GM23338 (cell line): ENCODE measurements around the gene CLSTN2. TPM values are rescaled to one million over a fixed set of nuclear protein-coding genes. Genes with fewer than 3 reads are reported as not detected.

Experiments used
- ATAC-seq: fragments of 200-7000 bp; cut with Tn5 transposase; 3 replicates; pipeline ENCODE4 v1.9.1; 2020
- DNase-seq: peaks from one replicate; pipeline ENCODE4 v3.0.0-alpha.2; 2015; ENCODE audit warnings: low spot score
- H2AFZ ChIP-seq: fragments of 200-600 bp; sonication (generic); 2 replicates; pipeline ENCODE4 v1.8.0; 2016; ENCODE audit warnings: antibody characterized with exemption, mild to moderate bottlenecking, moderate library complexity
- H3F3A ChIP-seq: fragments of 200-600 bp; sonication (generic); replicated peaks from 2 replicates; pipeline ENCODE4 v1.8.0; 2017; ENCODE audit warnings: antibody characterized with exemption, mixed run types, low read depth
- H3K27ac ChIP-seq: fragments of 200-600 bp; sonication (generic); 2 replicates; pipeline ENCODE4 v1.6.1; 2016; ENCODE audit warnings: low read depth
- H3K27me3 ChIP-seq: fragments of 200-600 bp; sonication (generic); 2 replicates; pipeline ENCODE4 v1.8.0; 2016; ENCODE audit warnings: mild to moderate bottlenecking, mixed run types, moderate library complexity; ENCODE audit not compliant: insufficient read depth
- H3K36me3 ChIP-seq: fragments of 200-600 bp; sonication (generic); 2 replicates; pipeline ENCODE4 v1.8.0; 2016; ENCODE audit warnings: mild to moderate bottlenecking; ENCODE audit not compliant: insufficient read depth
- H3K4me1 ChIP-seq: fragments of 200-600 bp; sonication (generic); 2 replicates; pipeline ENCODE4 v1.8.0; 2016; ENCODE audit warnings: mild to moderate bottlenecking, moderate library complexity; ENCODE audit not compliant: insufficient read depth
- H3K4me2 ChIP-seq: fragments of 200-600 bp; sonication (generic); 2 replicates; pipeline ENCODE4 v1.7.1; 2017; ENCODE audit warnings: mixed run types
- H3K4me3 ChIP-seq: fragments of 200-600 bp; sonication (generic); 2 replicates; pipeline ENCODE4 v1.6.1; 2016; ENCODE audit warnings: mixed run types
- H3K79me2 ChIP-seq: fragments of 200-600 bp; sonication (generic); replicated peaks from 2 replicates; pipeline ENCODE4 v1.8.0; 2017; ENCODE audit warnings: mild to moderate bottlenecking; ENCODE audit not compliant: insufficient read depth
- H3K9me2 ChIP-seq: fragments of 200-600 bp; sonication (generic); 2 replicates; pipeline ENCODE4 v1.8.0; 2017; ENCODE audit not compliant: insufficient read depth
- H4K20me1 ChIP-seq: fragments of 200-600 bp; sonication (generic); replicated peaks from 2 replicates; pipeline ENCODE4 v1.8.0; 2017; ENCODE audit warnings: mild to moderate bottlenecking; ENCODE audit not compliant: insufficient read depth
- H3K27ac Mint-ChIP-seq: 2 replicates; pipeline ENCODE4 v1.8.0; 2020; ENCODE audit warnings: inconsistent platforms, mild to moderate bottlenecking, moderate library complexity, mixed read lengths
- H3K27me3 Mint-ChIP-seq: 3 replicates; pipeline ENCODE4 v1.8.0; 2022; ENCODE audit warnings: low read depth, mild to moderate bottlenecking, moderate library complexity, mixed read lengths, inconsistent platforms; ENCODE audit not compliant: insufficient read depth, poor library complexity
- H3K36me3 Mint-ChIP-seq: 3 replicates; pipeline ENCODE4 v1.8.0; 2021; ENCODE audit warnings: low read depth, mild to moderate bottlenecking, inconsistent platforms, moderate library complexity, mixed read lengths
- H3K4me1 Mint-ChIP-seq: 3 replicates; pipeline ENCODE4 v1.8.0; 2020; ENCODE audit warnings: mild to moderate bottlenecking, inconsistent platforms, mixed read lengths
- H3K4me3 Mint-ChIP-seq: 3 replicates; pipeline ENCODE4 v1.8.0; 2021; ENCODE audit warnings: moderate library complexity, mild to moderate bottlenecking, inconsistent platforms, mixed read lengths
- H3K9me3 Mint-ChIP-seq: 3 replicates; pipeline ENCODE4 v1.8.0; 2020; ENCODE audit warnings: moderate library complexity, mild to moderate bottlenecking, inconsistent platforms, mixed read lengths
- EZH2phosphoT487 ChIP-seq: fragments of 200-600 bp; sonication (generic); IDR thresholded peaks from one replicate; pipeline ENCODE4 v1.8.1; 2018; ENCODE audit warnings: antibody characterized with exemption; ENCODE audit not compliant: unreplicated experiment
- POLR2AphosphoS5 ChIP-seq: IDR thresholded peaks from 2 replicates; pipeline ENCODE4 v1.6.1; 2016; ENCODE audit warnings: antibody characterized with exemption, low read depth
- ZNF331 ChIP-seq: fragments of 250-450 bp; sonication (Bioruptor Pico); IDR thresholded peaks from 2 replicates; pipeline ENCODE4 v1.5.0; 2020; ENCODE audit warnings: low read depth, mild to moderate bottlenecking, moderate library complexity
- ZNF462 ChIP-seq: fragments of 250-450 bp; sonication (Bioruptor Pico); IDR thresholded peaks from 2 replicates; pipeline ENCODE4 v1.5.0; 2020; ENCODE audit warnings: mild to moderate bottlenecking, moderate library complexity
- polyA plus RNA-seq: library from polyadenylated mRNA; unstranded; fragments of >200 nt; fragmentation: Nextera tagmentation; extraction: Ambion mirVana; gene quantifications from 2 replicates; pipeline ENCODE4 v1.2.1, GENCODE V29; 2016
- total RNA-seq: library from RNA; depleted of rRNA; stranded (reverse); fragments of >200 nt; shearing (Covaris generic); gene quantifications from 2 replicates; pipeline ENCODE4 v1.2.3, GENCODE V29; 2014

CLSTN2 gene
- total and polyA plus RNA-seq, 2 experiments from 2014 or later = 0.11 to 0.83 TPM

GRCh38 chr3:140576449-140576848 is 641.5 kb downstream of the CLSTN2 start (continued):
- TF ChIP-seq ZNF462 (CRISPR knock-in tag) (no peak), POLR2AphosphoS5 (no peak), ZNF331 (CRISPR knock-in tag) (no peak), EZH2phosphoT487 (no peak)

DNA sequence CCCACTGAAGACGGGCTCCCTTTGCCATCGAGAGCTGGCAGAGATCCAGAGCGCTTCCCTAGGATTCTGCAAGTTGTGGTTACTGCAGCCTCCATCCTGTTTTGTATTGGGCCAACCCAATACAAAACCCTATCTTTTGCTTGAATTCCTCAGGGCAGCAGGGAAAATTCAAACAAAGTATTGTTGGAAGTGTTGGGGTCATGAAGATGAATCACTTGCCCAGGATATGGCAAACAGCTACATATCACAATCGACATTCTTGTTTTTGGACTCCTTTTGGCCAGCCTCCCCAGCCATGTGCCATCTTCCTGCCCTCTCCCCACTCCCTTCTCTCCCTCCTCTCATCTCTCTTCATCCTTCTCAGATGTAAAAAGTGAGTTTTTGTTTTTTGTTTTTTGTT is 642.9 kb downstream of the CLSTN2 start:
- Mint-ChIP-seq H3K4me1 (no peaks in the 10 kb centered on the region), H3K27ac (no peak overlapping the region), H3K9me3 (no peaks in the 10 kb centered on the region), H3K27me3 (peaks cover 3% of the 10 kb centered on the region), H3K4me3 (no peak overlapping the region), H3K36me3 (no peaks in the 10 kb centered on the region)
- Histone ChIP-seq H3F3A (no peaks in the 10 kb centered on the region), H2AFZ (no peak overlapping the region), H3K4me3 (no peak overlapping the region), H3K27ac (no peak overlapping the region), H4K20me1 (no peaks in the 10 kb centered on the region), H3K4me2 (no peak overlapping the region), H3K36me3 (no peaks in the 10 kb centered on the region), H3K27me3 (no peaks in the 10 kb centered on the region), H3K9me2 (no peaks in the 10 kb centered on the region), H3K79me2 (no peaks in the 10 kb centered on the region), H3K4me1 (no peaks in the 10 kb centered on the region)
- ATAC-seq = no peak
- no peak for DNase-seq
- TF ChIP-seq ZNF462 (CRISPR knock-in tag) = no peak
